Neural progenitor cell (in vitro differentiated cells): ENCODE data around the gene FUZ. TPM values are rescaled to one million over a fixed set of nuclear protein-coding genes. Genes with fewer than 3 reads are reported as not detected.
A peak's percentile ranks its signal among the peaks of the same experiment; 100 is the strongest.

Source experiments
- DNase-seq: peaks from one replicate; pipeline ENCODE4 v3.0.0-alpha.2; 2016; ENCODE audit warnings: low spot score
- H2AFZ ChIP-seq: fragments of 200-600 bp; sonication (generic); replicated peaks from 2 replicates; pipeline ENCODE4 v1.6.1; 2016; ENCODE audit warnings: antibody characterized with exemption
- H3F3A ChIP-seq: fragments of 200-600 bp; sonication (generic); 2 replicates; pipeline ENCODE4 v1.6.1; 2016; ENCODE audit warnings: antibody characterized with exemption, low read depth
- H3K27ac ChIP-seq: fragments of 200-600 bp; sonication (generic); 2 replicates; pipeline ENCODE4 v1.5.1; 2016; ENCODE audit warnings: mild to moderate bottlenecking
- H3K27me3 ChIP-seq: fragments of 200-600 bp; sonication (generic); 2 replicates; pipeline ENCODE4 v1.6.1; 2016; ENCODE audit warnings: mild to moderate bottlenecking, moderate library complexity
- H3K36me3 ChIP-seq: fragments of 200-600 bp; sonication (generic); 2 replicates; pipeline ENCODE4 v1.5.1; 2016
- H3K4me1 ChIP-seq: fragments of 200-600 bp; sonication (generic); 2 replicates; pipeline ENCODE4 v1.6.1; 2016; ENCODE audit warnings: mixed run types
- H3K4me2 ChIP-seq: fragments of 200-600 bp; sonication (generic); 2 replicates; pipeline ENCODE4 v1.6.1; 2016
- H3K4me3 ChIP-seq: fragments of 200-600 bp; sonication (generic); 2 replicates; pipeline ENCODE4 v1.5.1; 2016
- H3K79me2 ChIP-seq: fragments of 200-600 bp; sonication (generic); 2 replicates; pipeline ENCODE4 v1.6.1; 2016; ENCODE audit warnings: low read depth
- H3K9ac ChIP-seq: fragments of 200-600 bp; sonication (generic); 2 replicates; pipeline ENCODE4 v1.6.1; 2016
- H3K9me3 ChIP-seq: fragments of 200-600 bp; sonication (generic); 2 replicates; pipeline ENCODE4 v1.5.1; 2016; ENCODE audit warnings: low read depth
- H4K20me1 ChIP-seq: fragments of 200-600 bp; sonication (generic); 2 replicates; pipeline ENCODE4 v1.6.1; 2016; ENCODE audit warnings: low read depth
- H3K27ac Mint-ChIP-seq: 3 replicates; pipeline ENCODE4 v1.8.0; 2021; ENCODE audit warnings: mixed read lengths
- H3K27me3 Mint-ChIP-seq: 2 replicates; pipeline ENCODE4 v1.8.0; 2022; ENCODE audit warnings: low read depth, mild to moderate bottlenecking, inconsistent platforms, moderate library complexity, mixed read lengths; ENCODE audit not compliant: insufficient read depth
- H3K36me3 Mint-ChIP-seq: 3 replicates; pipeline ENCODE4 v1.8.0; 2021; ENCODE audit warnings: mixed read lengths
- H3K4me1 Mint-ChIP-seq: 3 replicates; pipeline ENCODE4 v1.8.0; 2021; ENCODE audit warnings: mixed read lengths
- H3K4me3 Mint-ChIP-seq: 3 replicates; pipeline ENCODE4 v1.8.0; 2021; ENCODE audit warnings: mild to moderate bottlenecking, moderate library complexity, mixed read lengths
- H3K9me3 Mint-ChIP-seq: 3 replicates; pipeline ENCODE4 v1.8.0; 2020; ENCODE audit warnings: mixed read lengths
- EZH2 ChIP-seq: fragments of 200-600 bp; sonication (generic); IDR thresholded peaks from 2 replicates; pipeline ENCODE4 v1.6.1; 2017; ENCODE audit warnings: antibody characterized with exemption, mild to moderate bottlenecking, moderate library complexity
- EZH2phosphoT487 ChIP-seq: fragments of 200-600 bp; sonication (generic); IDR thresholded peaks from 2 replicates; pipeline ENCODE4 v1.6.1; 2017; ENCODE audit warnings: antibody characterized with exemption
- total RNA-seq: library from RNA; depleted of rRNA; stranded (reverse); fragments of >200 nt; gene quantifications from 2 replicates; pipeline ENCODE4 v1.2.3, GENCODE V29; 2015; ENCODE audit warnings: low replicate concordance
- TF ChIP-seq, protein P1 (sequence below): fragments of 200-600 bp; sonication (generic); IDR thresholded peaks from 2 replicates; pipeline ENCODE4 v1.5.1; 2017; ENCODE audit warnings: antibody characterized with exemption, mild to moderate bottlenecking

The FUZ gene
- total RNA-seq, 1 donor from 2014 or later = 24.6 TPM

DNA sequence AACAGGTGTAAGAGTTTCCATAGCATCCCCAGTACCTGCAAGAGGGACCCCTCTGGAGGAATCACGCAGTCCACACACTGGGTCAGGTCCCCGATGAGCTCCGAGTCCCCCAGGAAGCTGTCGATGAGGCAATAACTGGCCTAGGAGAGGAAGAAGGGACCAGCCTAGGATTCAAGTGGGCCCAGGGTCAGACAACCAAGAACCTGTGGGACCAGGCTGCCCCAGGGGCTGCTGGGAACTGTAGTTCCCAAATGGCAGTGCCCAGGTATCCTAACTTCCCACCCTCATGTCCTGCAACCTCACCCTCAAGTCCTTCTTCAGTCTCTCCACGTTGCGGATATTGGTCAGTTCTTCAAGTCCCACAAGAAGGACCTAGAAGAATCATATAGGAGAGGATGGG, 1.8 kb downstream of the FUZ start:
- peaks cover 1% of the 10 kb centered on the region for H3K36me3 Mint-ChIP-seq
- peak overlapping the region; percentile 65 for H3K4me3 Mint-ChIP-seq
- H3K27ac Mint-ChIP-seq = no peak overlapping the region

DNA sequence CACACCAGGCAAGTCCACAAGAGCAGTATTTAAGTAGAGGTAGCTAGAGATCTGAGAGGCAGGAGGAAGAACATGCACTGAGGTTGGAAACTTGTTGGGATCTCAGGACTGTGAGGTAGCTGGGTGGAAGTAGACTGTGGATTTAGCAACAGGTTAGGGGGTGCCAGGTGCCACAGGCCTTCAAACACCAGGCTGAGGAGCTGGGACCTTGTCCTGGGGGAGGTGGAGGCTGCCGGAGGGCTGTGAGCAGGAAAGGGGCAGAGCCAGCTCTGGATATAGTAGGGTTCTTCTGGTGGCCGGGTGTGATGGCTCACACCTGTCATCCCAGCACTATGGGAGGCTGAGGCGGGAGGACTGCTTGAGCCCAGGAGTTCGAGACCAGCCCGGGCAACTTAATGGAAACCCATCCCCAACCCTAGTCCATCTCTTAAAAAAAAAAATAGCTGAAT, 3.1 kb downstream of the FUZ start:
- peaks cover 56% of the 10 kb centered on the region for H3F3A ChIP-seq
- peaks cover 9% of the 10 kb centered on the region for H3K79me2 ChIP-seq
- Mint-ChIP-seq H3K9me3 (no peaks in the 10 kb centered on the region), H3K36me3 (peaks cover 5% of the 10 kb centered on the region), H3K27ac (peak overlapping the region; percentile 67), H3K27me3 (peaks cover 11% of the 10 kb centered on the region), H3K4me3 (peak overlapping the region; percentile 79), H3K4me1 (peaks cover 44% of the 10 kb centered on the region)
- H3K4me1 ChIP-seq = peaks cover 19% of the 10 kb centered on the region
- H2AFZ ChIP-seq = no peak overlapping the region
- H3K36me3 ChIP-seq = no peaks in the 10 kb centered on the region
- no peak overlapping the region for H3K9ac ChIP-seq
- peak overlapping the region; percentile 49 for H3K4me3 ChIP-seq
- H3K9me3 ChIP-seq = no peaks in the 10 kb centered on the region
- H3K27me3 ChIP-seq = no peaks in the 10 kb centered on the region
- H3K27ac ChIP-seq = no peak overlapping the region
- peaks cover 11% of the 10 kb centered on the region for H4K20me1 ChIP-seq
- TF ChIP-seq EZH2 = no peak
- no peak for TF ChIP-seq EZH2phosphoT487
- TF ChIP-seq, protein P1, sequence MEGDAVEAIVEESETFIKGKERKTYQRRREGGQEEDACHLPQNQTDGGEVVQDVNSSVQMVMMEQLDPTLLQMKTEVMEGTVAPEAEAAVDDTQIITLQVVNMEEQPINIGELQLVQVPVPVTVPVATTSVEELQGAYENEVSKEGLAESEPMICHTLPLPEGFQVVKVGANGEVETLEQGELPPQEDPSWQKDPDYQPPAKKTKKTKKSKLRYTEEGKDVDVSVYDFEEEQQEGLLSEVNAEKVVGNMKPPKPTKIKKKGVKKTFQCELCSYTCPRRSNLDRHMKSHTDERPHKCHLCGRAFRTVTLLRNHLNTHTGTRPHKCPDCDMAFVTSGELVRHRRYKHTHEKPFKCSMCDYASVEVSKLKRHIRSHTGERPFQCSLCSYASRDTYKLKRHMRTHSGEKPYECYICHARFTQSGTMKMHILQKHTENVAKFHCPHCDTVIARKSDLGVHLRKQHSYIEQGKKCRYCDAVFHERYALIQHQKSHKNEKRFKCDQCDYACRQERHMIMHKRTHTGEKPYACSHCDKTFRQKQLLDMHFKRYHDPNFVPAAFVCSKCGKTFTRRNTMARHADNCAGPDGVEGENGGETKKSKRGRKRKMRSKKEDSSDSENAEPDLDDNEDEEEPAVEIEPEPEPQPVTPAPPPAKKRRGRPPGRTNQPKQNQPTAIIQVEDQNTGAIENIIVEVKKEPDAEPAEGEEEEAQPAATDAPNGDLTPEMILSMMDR = no peak
- DNase-seq = no peak
- peak overlapping the region; percentile 78 for H3K4me2 ChIP-seq

More for the DNA sequence above, 1.8 kb downstream of the FUZ start:
- H3K9me3 ChIP-seq = no peaks in the 10 kb centered on the region
- H3K9ac ChIP-seq = no peak overlapping the region
- DNase-seq = no peak
- no peak overlapping the region for H3K27ac ChIP-seq
- H3K4me1 ChIP-seq = peaks cover 19% of the 10 kb centered on the region
- H4K20me1 ChIP-seq = peaks cover 11% of the 10 kb centered on the region
- H3K27me3 ChIP-seq = no peaks in the 10 kb centered on the region
- H2AFZ ChIP-seq = no peak overlapping the region
- H3K4me3 ChIP-seq = no peak overlapping the region
- H3K4me2 ChIP-seq = no peak overlapping the region
- no peaks in the 10 kb centered on the region for H3K36me3 ChIP-seq
- TF ChIP-seq EZH2 (no peak), EZH2phosphoT487 (no peak)
- TF ChIP-seq, protein P1 = no peak
- Mint-ChIP-seq H3K27me3 (peaks cover 9% of the 10 kb centered on the region), H3K4me1 (peaks cover 46% of the 10 kb centered on the region), H3K9me3 (no peaks in the 10 kb centered on the region)
- peaks cover 42% of the 10 kb centered on the region for H3F3A ChIP-seq
- H3K79me2 ChIP-seq = peaks cover 9% of the 10 kb centered on the region

DNA sequence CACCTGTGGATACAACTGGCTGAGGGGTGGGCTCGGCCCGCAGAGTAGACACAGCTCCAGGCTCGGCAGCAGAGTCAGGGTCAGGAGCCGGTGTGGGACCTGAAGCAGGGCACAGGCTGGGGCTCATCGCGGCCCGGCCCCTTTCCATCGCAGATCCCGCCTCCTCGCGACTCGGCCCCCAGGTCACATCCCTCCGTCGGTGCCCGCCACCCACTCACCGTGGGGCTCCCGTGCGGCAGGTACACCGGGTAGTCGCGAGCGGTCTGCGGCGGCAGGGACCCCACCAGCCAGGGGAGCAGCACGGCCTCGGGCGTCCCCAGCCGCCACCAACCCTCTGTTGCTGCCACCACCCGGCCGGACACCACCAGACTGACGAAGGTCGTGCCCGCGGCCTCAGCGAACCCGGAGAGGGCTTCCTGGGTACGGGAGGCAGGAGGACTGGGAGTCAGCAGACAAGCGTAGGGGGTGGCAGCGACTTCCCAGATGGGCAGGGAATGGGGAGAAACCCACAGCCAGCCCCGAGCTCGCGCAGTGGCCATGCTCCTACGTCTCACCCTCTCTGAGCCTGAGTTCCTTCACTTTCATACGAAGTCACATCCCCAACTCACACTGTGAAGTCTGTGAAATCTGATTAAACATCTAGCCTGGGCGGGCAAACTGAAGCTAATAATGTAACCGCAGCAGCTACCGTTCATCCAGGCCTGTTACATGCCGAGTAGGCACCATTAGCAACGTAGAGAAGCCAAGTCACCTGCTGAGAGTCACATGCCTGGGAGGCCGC, 3.7 kb downstream of the FUZ start:
- Mint-ChIP-seq H3K4me1 (peaks cover 40% of the 10 kb centered on the region), H3K9me3 (no peaks in the 10 kb centered on the region), H3K36me3 (peaks cover 5% of the 10 kb centered on the region), H3K27ac (peak overlapping the region; percentile 95), H3K4me3 (peak overlapping the region; percentile 90), H3K27me3 (peaks cover 10% of the 10 kb centered on the region)
- H3K9ac ChIP-seq = no peak overlapping the region
- TF ChIP-seq, protein P1 = peak; percentile 29
- no peak for TF ChIP-seq EZH2phosphoT487
- no peak overlapping the region for H3K27ac ChIP-seq
- H3K79me2 ChIP-seq = peaks cover 9% of the 10 kb centered on the region
- peaks cover 57% of the 10 kb centered on the region for H3F3A ChIP-seq
- H3K4me1 ChIP-seq = peaks cover 19% of the 10 kb centered on the region
- H3K4me3 ChIP-seq = peak overlapping the region; percentile 49
- peaks cover 11% of the 10 kb centered on the region for H4K20me1 ChIP-seq
- H3K9me3 ChIP-seq = no peaks in the 10 kb centered on the region
- H2AFZ ChIP-seq = peak overlapping the region; percentile 22
- H3K36me3 ChIP-seq = no peaks in the 10 kb centered on the region
- H3K27me3 ChIP-seq = no peaks in the 10 kb centered on the region
- DNase-seq = peak; percentile 71
- H3K4me2 ChIP-seq = peak overlapping the region; percentile 78
